GM21367 (cell line): ENCODE results near the gene TPT1.
"Not testable (repeated sequence)": the region's sequence is repeated elsewhere in the genome, so short reads cannot be mapped to it uniquely, and the experiment has no call there.

Experiments
- ATAC-seq: cut with Tn5 transposase; IDR thresholded peaks from one replicate; pipeline ENCODE4 v1.9.1; 2021; ENCODE audit not compliant: unreplicated experiment

Gene TPT1

DNA sequence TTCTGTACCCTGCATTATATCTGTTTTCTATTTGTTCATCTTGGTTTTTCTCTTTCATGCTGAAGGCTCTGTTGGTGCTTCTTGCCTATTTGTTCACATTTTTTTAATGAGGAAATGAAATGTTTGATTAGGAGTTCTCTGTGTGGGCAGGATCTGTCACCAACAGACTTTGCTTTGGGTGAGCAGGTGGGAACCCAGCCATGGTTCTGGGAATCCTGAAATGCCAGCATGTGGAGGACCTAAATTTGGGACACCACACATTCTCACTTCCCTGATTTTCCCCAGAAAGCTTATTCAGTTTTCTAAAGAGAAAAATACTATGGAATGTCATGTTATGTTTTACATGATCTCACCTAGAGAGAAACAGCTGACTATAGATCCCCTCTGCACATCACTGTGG, 34.0 kb downstream of the TPT1 start:
- no peak for ATAC-seq

- ATAC-seq = no peak
Measured at GRCh38 chr13:45305079-45305478, 35.9 kb downstream of the TPT1 start.

DNA sequence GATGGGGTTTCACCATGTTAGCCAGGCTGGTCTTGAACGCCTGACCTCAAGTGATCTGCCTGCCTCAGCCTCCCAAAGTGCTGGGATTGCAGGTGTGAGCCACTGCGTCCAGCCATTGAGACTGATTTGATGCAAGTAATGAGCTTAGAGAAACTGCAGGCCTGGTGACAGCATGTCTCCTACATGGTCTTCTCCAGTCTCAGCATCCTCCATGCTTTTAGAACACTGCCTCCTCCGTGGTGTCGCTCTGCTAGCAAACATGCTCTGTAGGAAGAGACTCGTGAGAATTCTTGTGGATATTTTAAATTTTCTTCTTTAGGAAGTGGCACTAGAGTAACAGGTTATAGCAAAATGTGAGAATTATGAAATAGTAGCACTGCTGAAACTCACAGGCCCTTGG, 37.1 kb downstream of the TPT1 start:
- ATAC-seq = no peak

DNA sequence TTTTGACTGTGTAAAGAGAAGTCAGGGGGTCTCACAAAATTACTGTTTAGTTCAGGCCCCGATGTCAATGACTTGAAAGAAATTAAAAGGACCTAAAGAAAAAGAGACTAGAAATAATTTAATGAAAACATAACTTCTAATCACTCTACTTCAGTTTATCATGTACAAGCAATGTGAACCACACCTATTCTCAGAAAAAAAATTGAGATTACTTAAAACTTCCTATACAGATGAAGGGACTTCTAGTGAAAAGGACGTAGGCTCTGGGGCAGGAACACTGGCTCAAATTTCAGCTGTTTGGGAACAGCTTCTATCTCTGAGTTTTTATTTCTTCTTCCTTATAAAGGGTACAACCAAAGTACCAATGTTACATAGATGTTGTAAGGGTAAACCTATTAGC, 38.0 kb downstream of the TPT1 start:
- no peak for ATAC-seq

DNA sequence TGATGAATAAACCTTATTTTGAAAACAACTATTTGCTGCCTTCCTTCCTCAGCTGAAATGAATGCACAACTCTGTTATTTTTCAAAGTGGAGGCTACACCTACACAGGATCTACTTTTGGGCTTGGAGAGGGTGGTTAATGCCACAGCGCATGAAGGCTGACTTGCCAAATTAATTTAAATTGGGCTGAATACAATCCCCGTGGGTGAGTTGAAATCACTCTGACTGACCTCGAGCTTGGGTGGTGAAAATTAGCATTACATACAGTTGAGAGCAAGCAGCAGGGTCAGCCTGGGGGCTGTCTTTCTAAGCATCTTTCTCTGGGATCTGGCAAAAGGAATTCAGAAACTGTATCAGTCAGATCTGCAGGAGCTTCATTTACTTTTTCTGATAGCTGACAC, 38.5 kb downstream of the TPT1 start:
- no peak for ATAC-seq

GRCh38 chr13:45301263-45301662, 39.7 kb downstream of the TPT1 start:
- ATAC-seq = no peak

- ATAC-seq = no peak
Measured at GRCh38 chr13:45300190-45300985, 40.6 kb downstream of the TPT1 start.

- ATAC-seq = no peak
Measured at GRCh38 chr13:45299194-45299593, 41.8 kb downstream of the TPT1 start.

DNA sequence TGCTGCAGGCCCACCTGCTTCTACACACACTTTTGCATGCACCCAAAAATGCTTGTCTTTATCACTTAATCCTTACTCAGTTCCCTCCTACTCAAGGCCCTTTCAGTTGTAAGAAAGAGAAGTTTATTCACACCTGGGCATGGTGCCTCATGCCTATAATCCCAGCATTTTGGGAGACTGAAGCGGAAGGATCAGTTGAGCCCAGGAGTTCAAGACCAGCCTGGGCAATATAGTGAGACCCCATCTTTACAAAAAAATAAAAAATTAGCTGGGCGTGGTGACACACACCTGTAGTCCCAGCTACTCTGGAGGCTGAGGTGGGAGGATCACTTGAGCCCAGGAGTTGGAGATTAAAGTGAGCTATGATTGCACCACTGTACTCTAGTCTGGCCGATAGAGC, 42.4 kb downstream of the TPT1 start:
- ATAC-seq = not testable (repeated sequence)

DNA sequence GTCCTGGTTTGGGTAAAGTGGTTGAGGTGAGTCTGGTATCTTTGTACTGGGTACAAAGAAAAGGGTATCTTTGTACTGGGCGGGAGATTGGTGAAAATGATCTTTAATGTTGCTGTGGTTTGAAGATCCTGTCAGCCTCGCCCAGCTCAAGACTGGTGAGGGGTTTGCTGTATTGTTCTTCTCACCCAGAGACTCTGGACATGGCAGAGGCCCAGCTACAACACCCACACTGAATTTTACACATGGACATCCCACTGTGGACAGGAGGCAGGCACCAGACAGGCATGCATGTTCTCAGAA, 42.8 kb downstream of the TPT1 start:
- no peak for ATAC-seq

GRCh38 chr13:45297456-45298205, 43.4 kb downstream of the TPT1 start:
- no peak for ATAC-seq

- ATAC-seq = no peak
Measured at GRCh38 chr13:45296259-45296658, 44.7 kb downstream of the TPT1 start.

- ATAC-seq = no peak
Measured at GRCh38 chr13:45295536-45295935, 45.4 kb downstream of the TPT1 start.

DNA sequence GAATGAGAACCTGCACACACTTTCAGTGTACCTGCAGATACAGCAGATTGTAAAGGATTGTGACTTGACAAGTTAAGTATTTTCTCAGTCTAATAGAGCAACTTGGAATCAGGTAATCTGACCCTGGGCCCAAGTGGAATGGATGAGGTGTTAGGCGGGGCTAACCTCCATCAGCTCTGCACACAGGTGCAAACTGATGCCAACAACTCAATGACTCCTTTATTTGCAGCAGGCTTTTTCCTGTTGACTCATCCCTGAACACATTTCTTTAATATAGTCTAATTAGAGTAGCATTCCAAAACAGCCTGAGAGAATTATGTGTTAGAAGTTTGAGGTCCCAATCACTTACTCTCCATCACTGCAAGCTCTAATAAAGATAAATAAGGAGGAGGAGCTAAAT, 48.8 kb downstream of the TPT1 start:
- no peak for ATAC-seq

DNA sequence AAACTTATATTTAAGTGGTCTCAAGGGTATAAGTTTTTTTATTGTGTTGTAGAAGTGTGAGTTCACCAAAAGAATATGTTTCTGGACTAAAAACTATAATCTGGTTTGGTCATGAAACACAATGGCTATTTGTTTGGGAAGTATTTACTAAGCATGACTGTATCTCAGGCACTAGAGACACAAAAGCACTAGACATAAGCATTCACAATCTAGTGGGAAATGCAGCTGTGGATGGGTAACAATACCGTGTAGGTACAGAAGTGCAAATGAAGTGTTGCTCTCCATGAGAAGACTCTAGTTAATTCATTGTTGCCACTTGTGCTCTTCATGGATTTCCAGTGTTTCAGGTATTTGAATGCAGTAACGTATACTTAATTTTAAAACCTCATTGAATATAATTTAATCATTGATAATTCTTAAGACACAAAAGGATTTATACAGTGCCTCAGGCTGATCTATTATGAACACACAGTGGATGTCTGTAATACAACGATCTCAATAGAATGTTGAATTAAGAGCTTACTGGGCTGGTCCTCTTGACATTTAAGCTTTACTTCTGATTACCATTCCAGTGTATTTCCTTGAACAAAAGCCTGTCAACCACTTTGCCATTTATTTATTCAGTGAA, 50.9 kb downstream of the TPT1 start:
- no peak for ATAC-seq
